Sigmoid colon (tissue), 7 donors: Measurements from ENCODE around the gene FNDC10. TPM values are rescaled to one million over a fixed set of nuclear protein-coding genes. Genes with fewer than 3 reads are reported as not detected.
A peak's percentile ranks its signal among the peaks of the same experiment; 100 is the strongest.
"Not testable (repeated sequence)": the region's sequence is repeated elsewhere in the genome, so short reads cannot be mapped to it uniquely, and the experiment has no call there.

Source experiments
- DNase-seq: peaks from one replicate; pipeline ENCODE4 v3.0.0-alpha.2; 2019
- H3K27ac ChIP-seq, 4 donors: fragments of 200-600 bp; sonication (generic); one replicate each; pipeline ENCODE4 v1.5.1; 2016 to 2019; ENCODE audit warnings: mild to moderate bottlenecking in 1 of 4
- H3K27me3 ChIP-seq, 3 donors: fragments of 200-600 bp; sonication (generic); one replicate each; pipeline ENCODE4 v1.5.1; 2019; ENCODE audit warnings: mild to moderate bottlenecking in 1 of 3
- H3K36me3 ChIP-seq, 4 donors: fragments of 200-600 bp; sonication (generic); one replicate each; pipeline ENCODE4 v1.5.1; 2016 to 2019
- H3K4me1 ChIP-seq, 4 donors: fragments of 200-600 bp; sonication (generic); one replicate each; pipeline ENCODE4 v1.5.1; 2017 to 2019
- H3K4me3 ChIP-seq, 4 donors: fragments of 200-600 bp; sonication (generic); one replicate each; pipeline ENCODE4 v1.5.1; 2017 to 2019; ENCODE audit warnings: mild to moderate bottlenecking in 2 of 4, moderate library complexity in 1 of 4
- H3K9me3 ChIP-seq, 4 donors: fragments of 200-600 bp in 3 of 4; sonication (generic) in 3 of 4; one replicate each; pipeline versions ENCODE4 v1.5.1 to v1.6.1; 2013 to 2019
- EP300 ChIP-seq, 4 donors: sonication (generic); formaldehyde crosslinking; IDR thresholded peaks; one replicate each; pipeline ENCODE4 v1.6.1; 2017; ENCODE audit warnings: antibody characterized with exemption in 4 of 4
- POLR2A ChIP-seq, 2 donors: fragments of 450-650 bp; IDR thresholded peaks; one replicate each; pipeline ENCODE4 v1.6.1; 2016; ENCODE audit warnings: antibody characterized with exemption in 2 of 2, mild to moderate bottlenecking in 2 of 2, moderate library complexity in 2 of 2
- POLR2AphosphoS5 ChIP-seq, 4 donors: sonication (generic); formaldehyde crosslinking; IDR thresholded peaks; one replicate each; pipeline ENCODE4 v1.6.1; 2017; ENCODE audit warnings: antibody characterized with exemption in 4 of 4
- WGBS, 2 donors: extraction: QIAGEN DNeasy Blood & Tissue Kit; methylation state at CpG; one replicate each; pipeline ENCODE4 v1.1.7; 2013; 5-methylcytosine and 5-hydroxymethylcytosine counted together
- intact Hi-C: fragments of 100-400 bp; cut with DNase I; formaldehyde crosslinking; loops from one replicate; pipeline ENCODE4 v1.15.1; 2023
- polyA plus RNA-seq, 3 donors: library from polyadenylated mRNA; stranded (reverse); fragments of 200-250 nt; gene quantifications; one replicate each; pipeline ENCODE4 v1.2.3, GENCODE V29; 2013
- total RNA-seq, 4 donors: library from RNA; depleted of rRNA; stranded (reverse); fragments of >200 nt; gene quantifications; one replicate each; pipeline ENCODE4 v1.1.0, GENCODE V29; 2016
- TF ChIP-seq, protein P1 (sequence below), 4 experiments: fragments of 450-650 bp in 3 of 4; fragments of 200-600 bp in 1 of 4; IDR thresholded peaks; one replicate each; pipeline ENCODE4 v1.5.1; 2016 to 2019; ENCODE audit warnings: antibody characterized with exemption in 4 of 4, mild to moderate bottlenecking in 3 of 4, moderate library complexity in 2 of 4
- donor health status: healthy with polysubstance abuse.
- donor health status: Bipolar disorder and iron deficiency.
- donor health status: healthy.

FNDC10 gene
- total and polyA plus RNA-seq, 7 donors = 0.82 to 3.5 (median 2.2) TPM

GRCh38 chr1:1634613-1635012, 34.7 kb upstream of the FNDC10 start:
- WGBS, 2 donors = 91 to 94% methylated on average over 9 of the region's 13 CpGs
- intact Hi-C loops, H3K27ac ChIP-seq, H3K4me3 ChIP-seq, H3K9me3 ChIP-seq: not testable (repeated sequence)
- peak; percentile 37 for DNase-seq
- peaks cover 0 to 25% (median 20%) of the 10 kb centered on the region in 4 donors for H3K4me1 ChIP-seq
- H3K36me3 ChIP-seq = peaks cover 4 to 21% (median 17%) of the 10 kb centered on the region in 4 donors
- peaks cover 17 to 28% (median 27%) of the 10 kb centered on the region in 3 donors for H3K27me3 ChIP-seq

GRCh38 chr1:1633409-1633808, 33.5 kb upstream of the FNDC10 start:
- H3K4me3 ChIP-seq, H3K9me3 ChIP-seq, H3K27ac ChIP-seq, DNase-seq, intact Hi-C loops: not testable (repeated sequence)
- Histone ChIP-seq H3K4me1 (peaks cover 0 to 25% (median 20%) of the 10 kb centered on the region in 4 donors), H3K36me3 (peaks cover 5 to 23% (median 17%) of the 10 kb centered on the region in 4 donors), H3K27me3 (peaks cover 17 to 40% (median 36%) of the 10 kb centered on the region in 3 donors)
- no CpG with 5 or more reads among the region's 35 CpGs for WGBS, 2 donors

- Histone ChIP-seq H3K27ac (peak within 1 kb of the TSS; percentile 70 to 85 (median 74)), H3K27me3 (peaks cover 17 to 40% (median 36%) of the 10 kb centered on the region in 3 donors), H3K9me3 (no peaks in the 10 kb centered on the region), H3K4me1 (peaks cover 0 to 25% (median 20%) of the 10 kb centered on the region in 4 donors), H3K36me3 (peaks cover 4 to 31% (median 16%) of the 10 kb centered on the region in 4 donors), H3K4me3 (peak within 1 kb of the TSS in 3 of 4 donors; percentile 20 to 46 (median 36))
- WGBS, 2 donors = 3% methylated on average over 48 of the region's 48 CpGs
- DNase-seq = peak; percentile 69
- no peak for TF ChIP-seq EP300 (IDR thresholded peaks at IDR 0.05)
- TF ChIP-seq, protein P1, sequence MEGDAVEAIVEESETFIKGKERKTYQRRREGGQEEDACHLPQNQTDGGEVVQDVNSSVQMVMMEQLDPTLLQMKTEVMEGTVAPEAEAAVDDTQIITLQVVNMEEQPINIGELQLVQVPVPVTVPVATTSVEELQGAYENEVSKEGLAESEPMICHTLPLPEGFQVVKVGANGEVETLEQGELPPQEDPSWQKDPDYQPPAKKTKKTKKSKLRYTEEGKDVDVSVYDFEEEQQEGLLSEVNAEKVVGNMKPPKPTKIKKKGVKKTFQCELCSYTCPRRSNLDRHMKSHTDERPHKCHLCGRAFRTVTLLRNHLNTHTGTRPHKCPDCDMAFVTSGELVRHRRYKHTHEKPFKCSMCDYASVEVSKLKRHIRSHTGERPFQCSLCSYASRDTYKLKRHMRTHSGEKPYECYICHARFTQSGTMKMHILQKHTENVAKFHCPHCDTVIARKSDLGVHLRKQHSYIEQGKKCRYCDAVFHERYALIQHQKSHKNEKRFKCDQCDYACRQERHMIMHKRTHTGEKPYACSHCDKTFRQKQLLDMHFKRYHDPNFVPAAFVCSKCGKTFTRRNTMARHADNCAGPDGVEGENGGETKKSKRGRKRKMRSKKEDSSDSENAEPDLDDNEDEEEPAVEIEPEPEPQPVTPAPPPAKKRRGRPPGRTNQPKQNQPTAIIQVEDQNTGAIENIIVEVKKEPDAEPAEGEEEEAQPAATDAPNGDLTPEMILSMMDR (IDR thresholded peaks at IDR 0.05) = no peak
- no peak for TF ChIP-seq POLR2AphosphoS5 (IDR thresholded peaks at IDR 0.05)
- no peak for TF ChIP-seq POLR2A (IDR thresholded peaks at IDR 0.05)
- intact Hi-C loops = no loop called here
Measured at GRCh38 chr1:1631782-1632420, 32.0 kb upstream of the FNDC10 start, which contains the start of gene MMP23B. Gene MMP23B, plus strand, starts transcription at chr1:1632173. Its CDS starts 46 bp downstream, at chr1:1632219.

DNA sequence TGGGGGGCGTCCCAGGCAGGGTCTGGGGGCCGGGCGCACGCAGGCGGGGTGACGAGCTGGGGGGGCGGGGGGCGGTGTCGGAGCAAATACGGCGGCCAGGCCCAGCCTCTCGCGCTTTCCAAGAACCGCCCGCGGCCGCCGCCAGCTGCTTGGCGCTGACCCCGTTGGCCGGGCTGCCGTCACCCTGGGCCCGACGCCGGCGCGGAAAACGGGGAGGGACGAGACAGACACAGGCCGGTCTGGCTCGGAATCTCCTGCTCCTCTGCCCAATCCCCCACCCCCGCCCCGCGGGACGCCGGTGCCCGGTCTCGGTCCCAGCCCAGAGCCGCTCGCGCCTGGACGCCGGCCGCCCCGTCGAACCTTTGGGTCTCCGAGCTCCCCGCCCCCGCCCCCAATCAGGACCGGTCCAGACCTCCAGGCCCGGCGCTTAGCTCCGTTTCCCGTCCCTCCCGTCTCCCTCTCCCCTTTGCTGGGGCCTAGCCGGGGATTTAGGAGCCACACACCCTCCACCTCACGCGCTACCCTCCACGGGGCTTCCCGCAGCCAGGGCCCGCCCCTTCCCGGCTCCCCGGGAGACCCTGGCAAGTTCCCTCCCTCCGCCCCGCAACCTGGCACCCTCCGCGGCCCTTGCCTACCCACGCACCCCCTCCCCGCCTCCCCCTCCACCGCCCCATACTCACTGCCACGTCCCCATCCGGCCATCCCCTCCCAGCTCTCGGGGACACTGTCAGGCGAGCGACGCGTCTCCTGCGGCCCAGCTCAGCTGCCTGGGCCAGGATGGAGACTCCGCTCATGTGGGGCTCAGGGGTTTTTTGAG, 31.2 kb upstream of the FNDC10 start:
- DNase-seq = peak; percentile 89
- no peaks in the 10 kb centered on the region for H3K9me3 ChIP-seq
- H3K4me3 ChIP-seq = peak overlapping the region in 3 of 4 donors; percentile 28 to 46 (median 36)
- TF ChIP-seq POLR2AphosphoS5 (IDR thresholded peaks at IDR 0.05) = peak in 3 of 4 donors; percentile 19 to 49 (median 39)
- TF ChIP-seq POLR2A (IDR thresholded peaks at IDR 0.05) = no peak
- peaks cover 0 to 29% (median 10%) of the 10 kb centered on the region in 4 donors for H3K36me3 ChIP-seq
- intact Hi-C loops = no loop called here
- peaks cover 17 to 40% (median 36%) of the 10 kb centered on the region in 3 donors for H3K27me3 ChIP-seq
- H3K27ac ChIP-seq = peak overlapping the region; percentile 70 to 85 (median 74)
- peaks cover 0 to 25% (median 20%) of the 10 kb centered on the region in 4 donors for H3K4me1 ChIP-seq
- 8 to 9% methylated on average over 79 of the region's 79 CpGs for WGBS, 2 donors

DNA sequence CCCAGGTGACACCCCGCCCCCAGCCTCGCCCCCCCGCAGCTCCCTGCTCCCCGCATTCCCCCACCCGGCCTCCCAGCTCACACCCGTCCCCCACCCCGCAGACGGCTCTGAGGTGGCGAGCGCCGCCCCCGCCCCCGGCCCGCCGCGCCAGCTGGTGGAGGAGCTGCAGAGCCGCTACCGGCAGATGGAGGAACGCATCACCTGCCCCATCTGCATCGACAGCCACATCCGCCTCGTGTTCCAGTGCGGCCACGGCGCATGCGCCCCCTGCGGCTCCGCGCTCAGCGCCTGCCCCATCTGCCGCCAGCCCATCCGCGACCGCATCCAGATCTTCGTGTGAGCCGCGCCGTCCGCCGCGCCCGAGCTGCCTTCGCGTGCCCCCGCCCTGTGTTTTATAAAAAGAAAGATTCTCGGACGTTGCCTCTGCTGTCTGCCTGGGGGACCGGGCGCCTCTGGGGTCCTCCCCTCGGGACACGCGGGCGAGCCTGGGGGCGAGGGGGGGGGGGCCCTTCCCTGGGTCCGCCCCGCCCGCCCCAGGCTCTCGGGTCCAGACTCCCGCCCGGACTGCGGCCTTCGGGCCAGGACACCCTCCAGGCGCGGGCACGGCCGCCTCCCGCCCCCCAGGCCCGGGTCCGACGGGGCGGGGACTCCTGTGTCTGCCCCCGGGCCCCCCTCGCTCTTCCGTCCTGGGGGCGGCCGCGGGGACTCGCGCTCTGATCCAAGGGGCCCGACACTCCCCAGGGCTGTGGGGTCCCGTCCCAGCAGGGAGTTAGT, 30.4 kb upstream of the FNDC10 start:
- peaks cover 17 to 40% (median 36%) of the 10 kb centered on the region in 3 donors for H3K27me3 ChIP-seq
- H3K4me3 ChIP-seq = peak overlapping the region in 3 of 4 donors; percentile 28 to 46 (median 36)
- H3K9me3 ChIP-seq = no peaks in the 10 kb centered on the region
- DNase-seq = peak; percentile 89
- H3K36me3 ChIP-seq = peaks cover 0 to 29% (median 10%) of the 10 kb centered on the region in 4 donors
- 6 to 10% methylated on average over 81 of the region's 81 CpGs for WGBS, 2 donors
- TF ChIP-seq POLR2AphosphoS5 (IDR thresholded peaks at IDR 0.05) (peak in 3 of 4 donors; percentile 40 to 45 (median 40)), EP300 (IDR thresholded peaks at IDR 0.05) (no peak)
- TF ChIP-seq, protein P1 (IDR thresholded peaks at IDR 0.05) = no peak
- peaks cover 0 to 25% (median 20%) of the 10 kb centered on the region in 4 donors for H3K4me1 ChIP-seq
- H3K27ac ChIP-seq = peak overlapping the region; percentile 70 to 85 (median 74)
- intact Hi-C loops = no loop called here
